Measurements from ENCODE around the gene CALR3.

Gene CALR3, protein sequence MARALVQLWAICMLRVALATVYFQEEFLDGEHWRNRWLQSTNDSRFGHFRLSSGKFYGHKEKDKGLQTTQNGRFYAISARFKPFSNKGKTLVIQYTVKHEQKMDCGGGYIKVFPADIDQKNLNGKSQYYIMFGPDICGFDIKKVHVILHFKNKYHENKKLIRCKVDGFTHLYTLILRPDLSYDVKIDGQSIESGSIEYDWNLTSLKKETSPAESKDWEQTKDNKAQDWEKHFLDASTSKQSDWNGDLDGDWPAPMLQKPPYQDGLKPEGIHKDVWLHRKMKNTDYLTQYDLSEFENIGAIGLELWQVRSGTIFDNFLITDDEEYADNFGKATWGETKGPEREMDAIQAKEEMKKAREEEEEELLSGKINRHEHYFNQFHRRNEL

DNA sequence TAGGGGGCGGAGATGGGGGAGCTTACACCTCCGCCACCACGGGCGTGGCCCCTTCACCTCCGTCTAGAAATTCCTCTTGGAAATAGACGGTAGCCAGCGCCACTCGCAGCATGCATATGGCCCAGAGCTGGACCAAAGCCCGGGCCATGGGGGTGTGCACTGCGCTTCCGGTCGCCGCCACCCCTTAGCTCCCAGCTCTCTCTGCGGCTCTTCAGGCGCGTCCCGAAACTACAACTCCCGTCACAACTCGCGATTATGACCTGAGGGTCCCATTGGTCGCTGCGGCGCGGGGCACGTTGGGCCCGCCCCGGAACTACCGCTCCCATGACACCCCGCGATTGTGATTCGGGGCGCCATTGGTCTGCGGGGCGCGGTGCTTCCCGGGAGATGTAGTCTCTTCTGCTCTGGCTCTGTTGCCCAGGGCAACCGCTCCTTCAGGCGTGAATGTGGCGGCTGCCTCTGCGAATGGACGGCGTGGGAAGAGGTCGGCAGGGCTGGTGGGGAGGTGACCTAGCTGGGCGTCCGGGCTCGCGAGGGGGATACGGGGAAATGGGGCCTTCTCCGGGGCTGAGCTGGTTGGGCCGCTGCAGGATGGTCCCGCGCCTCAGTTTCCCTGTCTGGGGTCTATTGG is at the start of gene CALR3, which contains the start of gene C19orf44:
Gene CALR3, minus strand, starts transcription at position 186 of the 631 bp plus-strand sequence. Its CDS starts 38 bp downstream, at position 148.
Gene C19orf44, plus strand, starts transcription at position 413 of the 631 bp plus-strand sequence. CDS start 4,399 bp downstream, outside the sequence.
- TF ChIP-seq CREB1 (IDR thresholded peaks at IDR 0.05; ENCODE audit: low read depth) (peak; percentile 38; the same call in 1 of the 2 replicates), RAD21 (IDR thresholded peaks at IDR 0.05; ENCODE audit: low read depth) (peak; percentile 28; the same call in 1 of the 2 replicates), TAF1 (IDR thresholded peaks at IDR 0.05; ENCODE audit: low read depth) (peak; percentile 52; the same call in 1 of the 2 replicates), YY1 (IDR thresholded peaks at IDR 0.05; ENCODE audit: low read depth) (peak; percentile 87), TCF12 (IDR thresholded peaks at IDR 0.05; ENCODE audit: low read depth) (peak; percentile 77; the same call in 1 of the 2 replicates), NFIC (IDR thresholded peaks at IDR 0.05) (peak; percentile 89), TEAD4 (IDR thresholded peaks at IDR 0.05) (peak; percentile 49), CEBPB (IDR thresholded peaks at IDR 0.05) (no peak), EP300 (IDR thresholded peaks at IDR 0.05; ENCODE audit: borderline replicate concordance) (no peak), ZBTB7A (IDR thresholded peaks at IDR 0.05; ENCODE audit: low read depth) (no peak), EGR1 (IDR thresholded peaks at IDR 0.05) (no peak; the same call in none of the 2 replicates), FOXM1 (IDR thresholded peaks at IDR 0.05; ENCODE audit: borderline replicate concordance, low read depth) (no peak)
- TF ChIP-seq, protein P1, sequence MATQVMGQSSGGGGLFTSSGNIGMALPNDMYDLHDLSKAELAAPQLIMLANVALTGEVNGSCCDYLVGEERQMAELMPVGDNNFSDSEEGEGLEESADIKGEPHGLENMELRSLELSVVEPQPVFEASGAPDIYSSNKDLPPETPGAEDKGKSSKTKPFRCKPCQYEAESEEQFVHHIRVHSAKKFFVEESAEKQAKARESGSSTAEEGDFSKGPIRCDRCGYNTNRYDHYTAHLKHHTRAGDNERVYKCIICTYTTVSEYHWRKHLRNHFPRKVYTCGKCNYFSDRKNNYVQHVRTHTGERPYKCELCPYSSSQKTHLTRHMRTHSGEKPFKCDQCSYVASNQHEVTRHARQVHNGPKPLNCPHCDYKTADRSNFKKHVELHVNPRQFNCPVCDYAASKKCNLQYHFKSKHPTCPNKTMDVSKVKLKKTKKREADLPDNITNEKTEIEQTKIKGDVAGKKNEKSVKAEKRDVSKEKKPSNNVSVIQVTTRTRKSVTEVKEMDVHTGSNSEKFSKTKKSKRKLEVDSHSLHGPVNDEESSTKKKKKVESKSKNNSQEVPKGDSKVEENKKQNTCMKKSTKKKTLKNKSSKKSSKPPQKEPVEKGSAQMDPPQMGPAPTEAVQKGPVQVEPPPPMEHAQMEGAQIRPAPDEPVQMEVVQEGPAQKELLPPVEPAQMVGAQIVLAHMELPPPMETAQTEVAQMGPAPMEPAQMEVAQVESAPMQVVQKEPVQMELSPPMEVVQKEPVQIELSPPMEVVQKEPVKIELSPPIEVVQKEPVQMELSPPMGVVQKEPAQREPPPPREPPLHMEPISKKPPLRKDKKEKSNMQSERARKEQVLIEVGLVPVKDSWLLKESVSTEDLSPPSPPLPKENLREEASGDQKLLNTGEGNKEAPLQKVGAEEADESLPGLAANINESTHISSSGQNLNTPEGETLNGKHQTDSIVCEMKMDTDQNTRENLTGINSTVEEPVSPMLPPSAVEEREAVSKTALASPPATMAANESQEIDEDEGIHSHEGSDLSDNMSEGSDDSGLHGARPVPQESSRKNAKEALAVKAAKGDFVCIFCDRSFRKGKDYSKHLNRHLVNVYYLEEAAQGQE (IDR thresholded peaks at IDR 0.05; ENCODE audit: low read depth), result no peak
- TF ChIP-seq, protein P2, sequence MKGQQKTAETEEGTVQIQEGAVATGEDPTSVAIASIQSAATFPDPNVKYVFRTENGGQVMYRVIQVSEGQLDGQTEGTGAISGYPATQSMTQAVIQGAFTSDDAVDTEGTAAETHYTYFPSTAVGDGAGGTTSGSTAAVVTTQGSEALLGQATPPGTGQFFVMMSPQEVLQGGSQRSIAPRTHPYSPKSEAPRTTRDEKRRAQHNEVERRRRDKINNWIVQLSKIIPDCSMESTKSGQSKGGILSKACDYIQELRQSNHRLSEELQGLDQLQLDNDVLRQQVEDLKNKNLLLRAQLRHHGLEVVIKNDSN (IDR thresholded peaks at IDR 0.05), result peak; percentile 76
- TF ChIP-seq, protein P3, sequence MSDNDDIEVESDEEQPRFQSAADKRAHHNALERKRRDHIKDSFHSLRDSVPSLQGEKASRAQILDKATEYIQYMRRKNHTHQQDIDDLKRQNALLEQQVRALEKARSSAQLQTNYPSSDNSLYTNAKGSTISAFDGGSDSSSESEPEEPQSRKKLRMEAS (IDR thresholded peaks at IDR 0.05), result peak; percentile 78; the same call in 1 of the 2 replicates

DNA sequence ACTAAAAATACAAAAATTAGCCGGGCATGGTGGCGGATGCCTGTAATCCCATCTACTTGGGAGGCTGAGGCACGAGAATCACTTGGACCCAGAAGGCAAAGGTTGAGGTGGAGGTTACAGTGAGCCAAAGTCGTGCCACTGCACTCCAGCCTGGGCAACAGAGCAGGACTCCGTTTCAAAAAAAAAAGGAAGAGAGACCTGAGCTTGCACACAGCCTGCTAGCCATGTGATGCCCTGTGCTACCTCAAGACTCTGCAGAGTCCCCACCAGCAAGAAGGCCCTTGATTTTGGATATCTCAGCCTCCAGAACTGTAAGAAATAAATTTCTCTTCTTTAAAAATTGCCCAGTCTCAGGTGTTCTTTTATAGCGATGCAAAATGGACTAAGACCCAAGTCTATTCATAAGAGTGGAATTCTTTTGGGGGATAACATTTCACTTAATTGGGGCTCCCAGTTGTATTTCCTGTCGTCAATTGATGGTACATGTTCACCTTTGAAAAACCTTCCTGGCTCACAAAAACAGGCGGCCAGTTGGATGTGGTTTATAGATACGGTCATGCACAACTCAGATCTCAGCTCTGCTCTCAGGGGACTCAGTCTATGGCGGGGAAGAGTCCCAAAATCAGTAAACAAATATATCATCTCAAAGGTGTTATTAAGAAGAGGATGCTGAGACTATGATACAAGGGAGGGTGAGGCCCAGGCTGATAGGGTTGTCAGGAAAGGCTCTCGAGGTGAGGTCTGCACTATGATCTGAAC is 48.7 kb upstream of the CALR3 start:
- TF ChIP-seq YY1 (IDR thresholded peaks at IDR 0.05; ENCODE audit: low read depth) (no peak), TEAD4 (IDR thresholded peaks at IDR 0.05) (no peak), TAF1 (IDR thresholded peaks at IDR 0.05; ENCODE audit: low read depth) (no peak), RAD21 (IDR thresholded peaks at IDR 0.05; ENCODE audit: low read depth) (no peak), TCF12 (IDR thresholded peaks at IDR 0.05; ENCODE audit: low read depth) (no peak), EP300 (IDR thresholded peaks at IDR 0.05; ENCODE audit: borderline replicate concordance) (no peak), EGR1 (IDR thresholded peaks at IDR 0.05) (no peak), CREB1 (IDR thresholded peaks at IDR 0.05; ENCODE audit: low read depth) (no peak), NFIC (IDR thresholded peaks at IDR 0.05) (no peak), ZBTB7A (IDR thresholded peaks at IDR 0.05; ENCODE audit: low read depth) (no peak), CEBPB (IDR thresholded peaks at IDR 0.05) (no peak), FOXM1 (IDR thresholded peaks at IDR 0.05; ENCODE audit: borderline replicate concordance, low read depth) (no peak)
- TF ChIP-seq, protein P3 (IDR thresholded peaks at IDR 0.05), result no peak
- TF ChIP-seq, protein P2 (IDR thresholded peaks at IDR 0.05), result no peak
- TF ChIP-seq, protein P1 (IDR thresholded peaks at IDR 0.05; ENCODE audit: low read depth), result no peak

DNA sequence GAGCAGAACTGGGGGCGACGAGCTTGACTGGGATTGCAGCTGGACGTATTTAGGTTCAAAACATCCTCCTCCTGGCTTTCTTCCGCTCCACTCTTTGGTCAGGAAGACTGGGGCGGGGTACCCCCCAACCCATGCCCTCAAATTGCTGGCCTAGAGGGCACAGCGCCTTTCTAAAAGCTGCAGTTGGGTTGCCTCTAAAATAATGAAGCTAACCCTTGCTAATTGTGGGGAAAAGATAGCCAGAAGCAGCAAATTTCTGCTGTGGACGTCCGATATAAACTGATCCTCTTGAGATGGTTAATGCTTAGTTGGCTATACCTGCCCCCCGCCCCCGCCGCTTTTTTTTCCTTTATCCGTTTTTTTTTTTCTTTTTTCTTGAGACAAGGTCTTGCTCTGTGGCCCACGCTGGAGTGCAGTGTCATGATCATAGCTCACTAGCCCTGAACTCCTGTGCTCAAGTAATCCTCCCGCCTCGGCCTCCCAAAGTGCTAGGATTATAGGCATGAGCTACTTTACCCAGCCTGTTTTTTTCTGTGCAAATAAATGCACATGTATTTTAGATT is 47.0 kb upstream of the CALR3 start:
- TF ChIP-seq EP300 (IDR thresholded peaks at IDR 0.05; ENCODE audit: borderline replicate concordance), result no peak
- TF ChIP-seq, protein P1 (IDR thresholded peaks at IDR 0.05; ENCODE audit: low read depth), result no peak
- TF ChIP-seq TEAD4 (IDR thresholded peaks at IDR 0.05), result no peak
- TF ChIP-seq, protein P2 (IDR thresholded peaks at IDR 0.05), result no peak
- TF ChIP-seq YY1 (IDR thresholded peaks at IDR 0.05; ENCODE audit: low read depth), result no peak
- TF ChIP-seq ZBTB7A (IDR thresholded peaks at IDR 0.05; ENCODE audit: low read depth), result no peak
- TF ChIP-seq CREB1 (IDR thresholded peaks at IDR 0.05; ENCODE audit: low read depth), result no peak
- no peak for TF ChIP-seq TAF1 (IDR thresholded peaks at IDR 0.05; ENCODE audit: low read depth)
